Thyroid gland (tissue), 4 donors: Measurements from ENCODE around the gene KLHL28. TPM values are rescaled to one million over a fixed set of nuclear protein-coding genes. Genes with fewer than 3 reads are reported as not detected.

Source experiments
- DNase-seq, 2 donors: peaks; one replicate each; pipeline ENCODE4 v3.0.0-alpha.2; 2019
- H3K27ac ChIP-seq, 3 donors: fragments of 200-600 bp; sonication (generic); 1 replicate in 2 of 3; 2 replicates in 1 of 3; pipeline ENCODE4 v1.5.1; 2016 to 2019; ENCODE audit warnings: mild to moderate bottlenecking in 1 of 3, moderate library complexity in 1 of 3
- H3K27me3 ChIP-seq: fragments of 200-600 bp; sonication (generic); one replicate; pipeline ENCODE4 v1.5.1; 2019
- H3K36me3 ChIP-seq, 2 donors: fragments of 200-600 bp; sonication (generic); one replicate each; pipeline ENCODE4 v1.5.1; 2016 to 2019
- H3K4me1 ChIP-seq, 2 donors: fragments of 200-600 bp; sonication (generic); one replicate each; pipeline ENCODE4 v1.5.1; 2017 to 2019
- H3K4me3 ChIP-seq, 3 donors: fragments of 200-600 bp; sonication (generic); replicated peaks in 1 of 3; 1 replicate in 2 of 3; 2 replicates in 1 of 3; pipeline ENCODE4 v1.5.1; 2016; ENCODE audit warnings: mild to moderate bottlenecking in 1 of 3
- H3K9me3 ChIP-seq: fragments of 200-600 bp; sonication (generic); one replicate; pipeline ENCODE4 v1.5.1; 2017
- POLR2A ChIP-seq, 2 donors: fragments of 450-650 bp; IDR thresholded peaks; one replicate each; pipeline ENCODE4 v1.6.1; 2017; ENCODE audit warnings: antibody characterized with exemption in 2 of 2, mild to moderate bottlenecking in 2 of 2, moderate library complexity in 1 of 2
- WGBS, 2 donors: methylation state at CpG; one replicate each; pipeline ENCODE4 v1.1.5; 2017; 5-methylcytosine and 5-hydroxymethylcytosine counted together
- intact Hi-C: fragments of 100-400 bp; cut with DNase I; formaldehyde crosslinking; loops from one replicate; pipeline ENCODE4 v1.15.1; 2023
- total RNA-seq, 4 donors: library from RNA; depleted of rRNA; stranded (reverse); fragments of >200 nt; gene quantifications; one replicate each; pipeline ENCODE4 v1.2.3, GENCODE V29; 2016
- TF ChIP-seq, protein P1 (sequence below), 6 experiments: fragments of 200-600 bp in 3 of 6; fragments of 450-650 bp in 3 of 6; sonication (generic) in 3 of 6; IDR thresholded peaks; one replicate each; pipeline ENCODE4 v1.5.1; 2016 to 2019; ENCODE audit warnings: antibody characterized with exemption in 6 of 6, mild to moderate bottlenecking in 2 of 6, inconsistent platforms in 1 of 6, moderate library complexity in 1 of 6

The KLHL28 gene
- total RNA-seq, 4 donors from 2014 or later = 12.0 to 21.0 (median 13.3) TPM

GRCh38 chr14:44955528-44955927 is 6.2 kb downstream of the KLHL28 start:
- H3K4me1 ChIP-seq = peaks cover 7 to 15% of the 10 kb centered on the region in 2 donors
- H3K27ac ChIP-seq = no peak overlapping the region
- no peak for TF ChIP-seq POLR2A (IDR thresholded peaks at IDR 0.05)
- H3K36me3 ChIP-seq = no peaks in the 10 kb centered on the region
- H3K9me3 ChIP-seq = no peaks in the 10 kb centered on the region
- H3K27me3 ChIP-seq = no peaks in the 10 kb centered on the region
- intact Hi-C loops = no loop called here
- no peak overlapping the region for H3K4me3 ChIP-seq
- DNase-seq = no peak
- WGBS, 2 donors = 76 to 85% methylated on average over 3 of the region's 3 CpGs

DNA sequence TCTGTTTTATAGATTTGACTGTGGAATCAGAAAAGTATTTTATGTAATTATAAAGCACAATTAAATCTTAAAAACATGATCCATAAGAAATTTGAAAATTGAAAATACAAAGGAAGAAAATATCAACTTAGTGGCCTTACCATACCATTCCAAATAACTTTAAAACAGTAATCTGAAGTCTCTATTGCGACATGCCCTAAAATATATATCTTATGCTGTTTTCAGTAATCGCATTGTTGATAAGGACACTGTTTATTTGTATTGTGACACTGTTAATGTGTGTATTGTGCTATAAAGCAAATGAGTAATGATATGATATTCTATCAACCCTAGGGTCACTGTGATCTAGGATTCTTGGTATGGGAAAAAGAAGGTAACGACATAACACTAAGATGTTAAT is 7.0 kb downstream of the KLHL28 start:
- no peak for DNase-seq
- 96 to 97% methylated on average over 3 of the region's 3 CpGs for WGBS, 2 donors
- no peak overlapping the region for H3K27ac ChIP-seq
- no peaks in the 10 kb centered on the region for H3K9me3 ChIP-seq
- intact Hi-C loops = no loop called here
- no peak overlapping the region for H3K4me3 ChIP-seq
- TF ChIP-seq POLR2A (IDR thresholded peaks at IDR 0.05) = no peak
- TF ChIP-seq, protein P1, sequence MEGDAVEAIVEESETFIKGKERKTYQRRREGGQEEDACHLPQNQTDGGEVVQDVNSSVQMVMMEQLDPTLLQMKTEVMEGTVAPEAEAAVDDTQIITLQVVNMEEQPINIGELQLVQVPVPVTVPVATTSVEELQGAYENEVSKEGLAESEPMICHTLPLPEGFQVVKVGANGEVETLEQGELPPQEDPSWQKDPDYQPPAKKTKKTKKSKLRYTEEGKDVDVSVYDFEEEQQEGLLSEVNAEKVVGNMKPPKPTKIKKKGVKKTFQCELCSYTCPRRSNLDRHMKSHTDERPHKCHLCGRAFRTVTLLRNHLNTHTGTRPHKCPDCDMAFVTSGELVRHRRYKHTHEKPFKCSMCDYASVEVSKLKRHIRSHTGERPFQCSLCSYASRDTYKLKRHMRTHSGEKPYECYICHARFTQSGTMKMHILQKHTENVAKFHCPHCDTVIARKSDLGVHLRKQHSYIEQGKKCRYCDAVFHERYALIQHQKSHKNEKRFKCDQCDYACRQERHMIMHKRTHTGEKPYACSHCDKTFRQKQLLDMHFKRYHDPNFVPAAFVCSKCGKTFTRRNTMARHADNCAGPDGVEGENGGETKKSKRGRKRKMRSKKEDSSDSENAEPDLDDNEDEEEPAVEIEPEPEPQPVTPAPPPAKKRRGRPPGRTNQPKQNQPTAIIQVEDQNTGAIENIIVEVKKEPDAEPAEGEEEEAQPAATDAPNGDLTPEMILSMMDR (IDR thresholded peaks at IDR 0.05) = no peak
- peaks cover 0 to 9% of the 10 kb centered on the region in 2 donors for H3K4me1 ChIP-seq
- H3K36me3 ChIP-seq = no peaks in the 10 kb centered on the region
- no peaks in the 10 kb centered on the region for H3K27me3 ChIP-seq

- DNase-seq = no peak
- no peak overlapping the region for H3K27ac ChIP-seq
- H3K9me3 ChIP-seq = no peaks in the 10 kb centered on the region
- no peaks in the 10 kb centered on the region for H3K36me3 ChIP-seq
- H3K27me3 ChIP-seq = no peaks in the 10 kb centered on the region
- WGBS, 2 donors = 92 to 94% methylated on average over 4 of the region's 4 CpGs
- H3K4me3 ChIP-seq = no peak overlapping the region
- TF ChIP-seq, protein P1 (IDR thresholded peaks at IDR 0.05) = no peak
- TF ChIP-seq POLR2A (IDR thresholded peaks at IDR 0.05) = no peak
- no peaks in the 10 kb centered on the region for H3K4me1 ChIP-seq
- intact Hi-C loops = no loop called here
These were observed 9.2 kb downstream of the KLHL28 start for GRCh38 chr14:44952391-44953110.

DNA sequence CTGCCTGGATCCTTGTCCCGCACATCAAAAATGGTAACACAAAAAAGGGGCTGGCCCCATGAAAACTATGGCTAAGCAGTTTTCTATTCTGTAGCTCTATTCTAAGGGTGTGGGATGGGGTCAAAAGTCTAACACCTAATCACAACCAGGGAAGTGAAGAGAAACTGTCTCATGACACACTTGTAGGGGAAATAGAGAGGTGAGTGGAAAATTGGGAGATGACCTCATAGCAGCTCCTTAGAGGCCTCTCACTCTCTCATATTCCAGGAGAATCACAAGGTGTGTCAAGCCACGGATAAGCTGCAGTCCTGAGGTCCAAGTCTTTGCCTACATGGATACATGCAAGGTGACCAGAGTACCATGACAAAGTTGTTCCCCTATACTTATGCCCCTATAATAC is 10.7 kb downstream of the KLHL28 start:
- H3K27ac ChIP-seq = no peak overlapping the region
- H3K9me3 ChIP-seq = no peaks in the 10 kb centered on the region
- TF ChIP-seq, protein P1 (IDR thresholded peaks at IDR 0.05) = no peak
- TF ChIP-seq POLR2A (IDR thresholded peaks at IDR 0.05) = no peak
- no peak overlapping the region for H3K4me3 ChIP-seq
- no peak for DNase-seq
- no peaks in the 10 kb centered on the region for H3K4me1 ChIP-seq
- 90 to 97% methylated on average over 2 of the region's 2 CpGs for WGBS, 2 donors
- no peaks in the 10 kb centered on the region for H3K36me3 ChIP-seq
- no peaks in the 10 kb centered on the region for H3K27me3 ChIP-seq
- intact Hi-C loops = no loop called here

DNA sequence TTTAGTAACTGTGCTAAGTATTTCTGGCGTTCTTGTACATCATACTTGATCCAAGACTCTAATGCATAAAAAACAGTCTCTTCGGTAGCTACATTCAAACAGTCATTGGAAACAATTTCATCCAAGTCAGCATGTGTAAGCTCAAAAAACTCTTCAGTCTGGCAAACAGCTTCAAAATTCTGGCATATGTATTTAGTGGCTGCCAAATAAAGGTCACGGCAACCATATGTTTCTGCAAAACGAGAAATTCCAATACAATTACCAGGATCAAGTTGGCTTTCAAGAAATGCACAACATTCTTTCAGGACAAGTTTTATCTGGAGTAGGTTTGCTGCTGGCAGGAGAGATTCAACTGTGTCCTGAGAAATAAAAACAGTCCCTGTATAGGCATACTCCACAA is 16.5 kb downstream of the KLHL28 start:
- intact Hi-C loops = no loop called here
- Histone ChIP-seq H3K4me1 (no peaks in the 10 kb centered on the region), H3K27ac (no peak overlapping the region), H3K27me3 (no peaks in the 10 kb centered on the region), H3K4me3 (no peak overlapping the region), H3K9me3 (no peaks in the 10 kb centered on the region), H3K36me3 (peaks cover 8 to 10% of the 10 kb centered on the region in 2 donors)
- TF ChIP-seq, protein P1 (IDR thresholded peaks at IDR 0.05) = no peak
- no peak for TF ChIP-seq POLR2A (IDR thresholded peaks at IDR 0.05)
- DNase-seq = no peak
- 88 to 92% methylated on average over 4 of the region's 4 CpGs for WGBS, 2 donors
